SU-DHL-6 (cell line): ENCODE results near the gene THEMIS.

Experiments used
- H2AFZ ChIP-seq: fragments of 200-600 bp; sonication (generic); 2 replicates; pipeline ENCODE4 v1.6.1; 2014; ENCODE audit warnings: low read depth, mild to moderate bottlenecking, moderate library complexity, mixed read lengths, antibody characterized with exemption, low read length; ENCODE audit not compliant: severe bottlenecking
- H3F3A ChIP-seq: fragments of 200-600 bp; shearing (Covaris generic); 2 replicates; pipeline ENCODE4 v1.6.0; 2016; ENCODE audit warnings: antibody characterized with exemption, mild to moderate bottlenecking; ENCODE audit not compliant: insufficient read depth
- H3K27ac ChIP-seq: fragments of 200-600 bp; sonication (generic); 2 replicates; pipeline ENCODE4 v1.5.1; 2016; ENCODE audit warnings: low read depth, mild to moderate bottlenecking, low read length, moderate library complexity, mixed read lengths
- H3K27me3 ChIP-seq: fragments of 200-600 bp; sonication (generic), shearing (Covaris generic); 2 replicates; pipeline ENCODE4 v1.6.0; 2014; ENCODE audit warnings: mild to moderate bottlenecking, low read length
- H3K36me3 ChIP-seq: fragments of 200-600 bp; sonication (generic); 2 replicates; pipeline ENCODE4 v1.6.1; 2014; ENCODE audit warnings: mild to moderate bottlenecking, low read length, mixed read lengths
- H3K4me2 ChIP-seq: fragments of 300-600, 200-600 bp; shearing (Covaris generic), sonication (generic); 2 replicates; pipeline ENCODE4 v1.6.0; 2014; ENCODE audit warnings: low read length, low read depth, mild to moderate bottlenecking; ENCODE audit not compliant: poor library complexity, severe bottlenecking
- H3K4me3 ChIP-seq: fragments of 200-600 bp; sonication (generic); 2 replicates; pipeline ENCODE4 v1.5.1; 2014; ENCODE audit warnings: antibody characterized with exemption, low read length, mild to moderate bottlenecking, mixed read lengths; ENCODE audit not compliant: insufficient read depth, poor library complexity, severe bottlenecking
- H3K79me2 ChIP-seq: fragments of 200-600 bp; sonication (generic); 2 replicates; pipeline ENCODE4 v1.6.1; 2014; ENCODE audit warnings: mild to moderate bottlenecking, low read length, moderate library complexity; ENCODE audit not compliant: insufficient read depth
- H3K9ac ChIP-seq: fragments of 200-600 bp; sonication (generic); 2 replicates; pipeline ENCODE4 v1.7.0; 2014; ENCODE audit warnings: mild to moderate bottlenecking, low read length
- H3K9me2 ChIP-seq: fragments of 200-600 bp; sonication (generic); replicated peaks from 2 replicates; pipeline ENCODE4 v1.6.1; 2014; ENCODE audit warnings: low read length; ENCODE audit not compliant: insufficient read depth
- H3K9me3 ChIP-seq: fragments of 200-600 bp; sonication (generic); 2 replicates; pipeline ENCODE4 v1.6.1; 2014; ENCODE audit warnings: low read length, mixed read lengths; ENCODE audit not compliant: insufficient read depth
- H4K20me1 ChIP-seq: fragments of 200-600 bp; sonication (generic); 2 replicates; pipeline ENCODE4 v1.6.1; 2014; ENCODE audit warnings: low read depth, mild to moderate bottlenecking, antibody characterized with exemption, low read length, moderate library complexity, mixed read lengths
- EZH2phosphoT487 ChIP-seq: fragments of 200-600 bp; sonication (generic), shearing (Covaris generic); conservative IDR thresholded peaks from 2 replicates; pipeline ENCODE4 v1.6.1; 2018; ENCODE audit warnings: mild to moderate bottlenecking, antibody characterized with exemption, low read length, moderate library complexity, mixed read lengths
- TF ChIP-seq, protein P1 (sequence below): fragments of 200-600 bp; sonication (generic); IDR thresholded peaks from one replicate; pipeline ENCODE4 v1.5.1; 2017; ENCODE audit warnings: antibody characterized with exemption, mild to moderate bottlenecking, low read length, moderate library complexity; ENCODE audit not compliant: insufficient read depth, poor library complexity, severe bottlenecking

Gene THEMIS

DNA sequence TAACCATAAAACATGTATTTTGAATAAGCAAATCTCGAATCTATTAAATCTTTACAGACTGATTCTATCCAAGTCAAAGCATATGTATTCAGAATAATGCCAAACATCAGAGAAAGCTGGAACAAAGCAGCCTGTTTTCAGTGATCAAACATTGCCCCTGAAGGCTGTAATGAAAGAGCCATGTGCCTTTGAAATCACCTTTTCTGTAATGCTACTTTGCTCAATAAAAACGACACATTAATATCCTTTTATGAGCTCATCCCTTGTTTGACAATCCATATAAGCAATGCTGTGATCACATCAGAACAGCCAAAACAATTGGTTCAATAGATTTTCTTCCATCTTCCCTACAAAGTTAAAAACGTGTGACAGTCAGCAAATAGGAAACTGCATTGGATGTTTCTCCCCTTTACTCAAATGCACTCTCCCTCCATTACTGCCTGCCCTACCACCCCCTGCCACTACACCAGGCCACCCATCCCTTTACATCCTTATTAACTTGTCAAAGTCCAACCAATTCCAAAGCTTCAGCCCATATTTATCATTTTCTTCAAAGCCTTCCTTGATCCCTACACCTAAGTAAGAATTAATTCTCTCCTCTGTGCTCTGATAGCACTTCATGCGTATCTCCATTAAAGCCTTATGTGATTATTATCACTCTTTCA lies 42.0 kb downstream of the THEMIS start:
- H4K20me1 ChIP-seq, result no peaks in the 10 kb centered on the region
- H3K36me3 ChIP-seq, result no peaks in the 10 kb centered on the region
- H3K9me3 ChIP-seq, result no peaks in the 10 kb centered on the region
- no peak overlapping the region for H2AFZ ChIP-seq
- H3K79me2 ChIP-seq, result no peaks in the 10 kb centered on the region
- no peak overlapping the region for H3K4me2 ChIP-seq
- no peaks in the 10 kb centered on the region for H3F3A ChIP-seq
- TF ChIP-seq, protein P1, sequence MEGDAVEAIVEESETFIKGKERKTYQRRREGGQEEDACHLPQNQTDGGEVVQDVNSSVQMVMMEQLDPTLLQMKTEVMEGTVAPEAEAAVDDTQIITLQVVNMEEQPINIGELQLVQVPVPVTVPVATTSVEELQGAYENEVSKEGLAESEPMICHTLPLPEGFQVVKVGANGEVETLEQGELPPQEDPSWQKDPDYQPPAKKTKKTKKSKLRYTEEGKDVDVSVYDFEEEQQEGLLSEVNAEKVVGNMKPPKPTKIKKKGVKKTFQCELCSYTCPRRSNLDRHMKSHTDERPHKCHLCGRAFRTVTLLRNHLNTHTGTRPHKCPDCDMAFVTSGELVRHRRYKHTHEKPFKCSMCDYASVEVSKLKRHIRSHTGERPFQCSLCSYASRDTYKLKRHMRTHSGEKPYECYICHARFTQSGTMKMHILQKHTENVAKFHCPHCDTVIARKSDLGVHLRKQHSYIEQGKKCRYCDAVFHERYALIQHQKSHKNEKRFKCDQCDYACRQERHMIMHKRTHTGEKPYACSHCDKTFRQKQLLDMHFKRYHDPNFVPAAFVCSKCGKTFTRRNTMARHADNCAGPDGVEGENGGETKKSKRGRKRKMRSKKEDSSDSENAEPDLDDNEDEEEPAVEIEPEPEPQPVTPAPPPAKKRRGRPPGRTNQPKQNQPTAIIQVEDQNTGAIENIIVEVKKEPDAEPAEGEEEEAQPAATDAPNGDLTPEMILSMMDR, result no peak
- no peak for TF ChIP-seq EZH2phosphoT487
- H3K9me2 ChIP-seq, result no peaks in the 10 kb centered on the region
- H3K27ac ChIP-seq, result no peak overlapping the region
- H3K4me3 ChIP-seq, result no peak overlapping the region
- no peaks in the 10 kb centered on the region for H3K27me3 ChIP-seq
- no peak overlapping the region for H3K9ac ChIP-seq

DNA sequence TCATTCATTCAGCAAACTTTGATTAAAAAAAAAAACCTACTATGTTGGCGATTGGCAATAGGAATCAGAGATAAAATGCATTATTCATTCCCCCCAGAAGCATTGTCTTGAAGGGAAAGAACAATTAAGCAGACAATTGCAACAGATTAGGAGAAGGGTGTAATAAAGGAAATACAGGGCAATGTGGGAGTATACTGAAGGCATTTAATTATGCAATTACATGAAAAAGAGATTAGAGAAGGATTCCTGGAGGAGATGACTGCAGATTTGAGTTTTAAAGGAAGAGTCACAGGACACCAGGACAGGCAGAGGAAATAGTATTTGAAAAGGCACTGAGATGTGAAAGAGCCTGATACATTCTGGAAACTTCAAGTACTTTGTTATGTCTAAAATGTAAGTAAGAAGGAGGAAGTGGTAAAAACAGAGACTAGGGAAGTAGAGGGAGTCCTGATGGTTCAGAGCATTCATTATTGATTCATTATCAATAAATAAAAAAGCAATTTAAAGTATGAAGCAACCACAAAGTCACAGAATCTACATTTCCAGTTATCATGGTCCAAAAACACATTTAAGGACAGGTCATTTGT lies 43.7 kb downstream of the THEMIS start:
- no peak for TF ChIP-seq EZH2phosphoT487
- TF ChIP-seq, protein P1, result no peak
- no peak overlapping the region for H3K27ac ChIP-seq
- no peaks in the 10 kb centered on the region for H3K27me3 ChIP-seq
- H3K9me3 ChIP-seq, result no peaks in the 10 kb centered on the region
- no peaks in the 10 kb centered on the region for H3K9me2 ChIP-seq
- H3K4me3 ChIP-seq, result no peak overlapping the region
- H3K79me2 ChIP-seq, result no peaks in the 10 kb centered on the region
- no peaks in the 10 kb centered on the region for H3F3A ChIP-seq
- H2AFZ ChIP-seq, result no peak overlapping the region
- no peaks in the 10 kb centered on the region for H3K36me3 ChIP-seq
- H4K20me1 ChIP-seq, result no peaks in the 10 kb centered on the region
- no peak overlapping the region for H3K9ac ChIP-seq
- no peak overlapping the region for H3K4me2 ChIP-seq

DNA sequence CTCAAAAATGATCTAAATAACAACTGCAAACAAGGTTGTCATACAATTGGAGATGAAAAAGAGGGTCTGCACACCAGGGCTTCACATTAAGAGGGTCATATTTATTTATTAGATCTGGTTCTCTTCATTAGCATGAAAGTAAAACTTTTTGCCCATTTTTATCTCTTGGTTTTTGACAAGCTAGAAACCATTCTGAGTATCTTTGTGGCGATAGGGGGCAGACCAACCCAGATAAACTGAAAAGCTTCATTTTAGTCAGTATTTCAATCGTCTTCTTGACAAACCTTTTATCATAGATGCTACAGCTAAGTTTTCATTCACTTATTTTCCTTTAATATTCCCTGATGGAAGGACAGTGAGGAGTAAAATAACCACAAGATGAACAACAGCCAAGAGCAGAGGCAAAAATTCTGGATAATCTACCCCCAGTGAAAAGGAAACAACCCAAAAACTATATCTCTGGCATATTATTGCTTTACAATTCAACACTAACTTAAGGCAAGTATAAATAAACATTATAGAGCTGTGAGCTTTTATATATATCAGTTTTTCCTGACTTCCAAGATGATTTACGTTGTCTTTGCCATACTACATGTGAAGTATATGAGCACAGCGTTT lies 45.2 kb downstream of the THEMIS start:
- Histone ChIP-seq H3K4me2 (no peak overlapping the region), H3K9ac (no peak overlapping the region), H2AFZ (no peak overlapping the region), H3K9me2 (no peaks in the 10 kb centered on the region), H3K4me3 (no peak overlapping the region), H3K27ac (no peak overlapping the region), H3K79me2 (no peaks in the 10 kb centered on the region), H4K20me1 (no peaks in the 10 kb centered on the region), H3K9me3 (no peaks in the 10 kb centered on the region), H3F3A (no peaks in the 10 kb centered on the region), H3K27me3 (no peaks in the 10 kb centered on the region), H3K36me3 (no peaks in the 10 kb centered on the region)
- TF ChIP-seq, protein P1, result no peak
- TF ChIP-seq EZH2phosphoT487, result no peak
